ENCODE measurements around the gene DCHS2. TPM values are rescaled to one million over a fixed set of nuclear protein-coding genes. Genes with fewer than 3 reads are reported as not detected.
A peak's percentile ranks its signal among the peaks of the same experiment; 100 is the strongest.

The DCHS2 gene
- total and polyA plus RNA-seq, 10 of the 15 experiments (the other 5 are each of a cell fraction or from before 2014, with no cell fraction given): 0.01 to 0.31 (median 0.06) TPM; not detected in 3

DNA sequence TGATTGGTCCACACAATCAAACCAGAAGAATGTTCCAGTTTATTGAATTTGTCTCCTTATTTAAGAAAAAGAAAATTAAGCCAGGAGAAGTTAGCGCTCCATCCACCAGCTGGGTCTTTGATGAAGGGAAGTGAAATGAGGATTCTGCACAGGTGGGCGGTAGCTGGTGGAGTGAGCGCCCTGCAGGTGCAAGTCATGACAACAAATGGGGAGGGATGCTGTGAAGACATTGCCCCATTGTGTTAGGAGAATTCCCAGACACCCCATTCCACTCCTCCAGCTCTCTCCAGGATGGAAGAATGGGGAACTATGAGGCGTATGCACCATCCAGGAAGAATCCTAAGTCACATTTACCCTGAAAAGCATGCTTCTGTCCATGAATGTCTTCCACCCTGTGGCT lies 35.7 kb upstream of the DCHS2 start (continued):
- TF ChIP-seq, protein P1, sequence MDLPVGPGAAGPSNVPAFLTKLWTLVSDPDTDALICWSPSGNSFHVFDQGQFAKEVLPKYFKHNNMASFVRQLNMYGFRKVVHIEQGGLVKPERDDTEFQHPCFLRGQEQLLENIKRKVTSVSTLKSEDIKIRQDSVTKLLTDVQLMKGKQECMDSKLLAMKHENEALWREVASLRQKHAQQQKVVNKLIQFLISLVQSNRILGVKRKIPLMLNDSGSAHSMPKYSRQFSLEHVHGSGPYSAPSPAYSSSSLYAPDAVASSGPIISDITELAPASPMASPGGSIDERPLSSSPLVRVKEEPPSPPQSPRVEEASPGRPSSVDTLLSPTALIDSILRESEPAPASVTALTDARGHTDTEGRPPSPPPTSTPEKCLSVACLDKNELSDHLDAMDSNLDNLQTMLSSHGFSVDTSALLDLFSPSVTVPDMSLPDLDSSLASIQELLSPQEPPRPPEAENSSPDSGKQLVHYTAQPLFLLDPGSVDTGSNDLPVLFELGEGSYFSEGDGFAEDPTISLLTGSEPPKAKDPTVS (IDR thresholded peaks at IDR 0.05; ENCODE audit: low read depth, low read length): no peak
- TF ChIP-seq, protein P2, sequence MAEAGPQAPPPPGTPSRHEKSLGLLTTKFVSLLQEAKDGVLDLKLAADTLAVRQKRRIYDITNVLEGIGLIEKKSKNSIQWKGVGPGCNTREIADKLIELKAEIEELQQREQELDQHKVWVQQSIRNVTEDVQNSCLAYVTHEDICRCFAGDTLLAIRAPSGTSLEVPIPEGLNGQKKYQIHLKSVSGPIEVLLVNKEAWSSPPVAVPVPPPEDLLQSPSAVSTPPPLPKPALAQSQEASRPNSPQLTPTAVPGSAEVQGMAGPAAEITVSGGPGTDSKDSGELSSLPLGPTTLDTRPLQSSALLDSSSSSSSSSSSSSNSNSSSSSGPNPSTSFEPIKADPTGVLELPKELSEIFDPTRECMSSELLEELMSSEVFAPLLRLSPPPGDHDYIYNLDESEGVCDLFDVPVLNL (IDR thresholded peaks at IDR 0.05; ENCODE audit: low read depth, low read length): no peak

DNA sequence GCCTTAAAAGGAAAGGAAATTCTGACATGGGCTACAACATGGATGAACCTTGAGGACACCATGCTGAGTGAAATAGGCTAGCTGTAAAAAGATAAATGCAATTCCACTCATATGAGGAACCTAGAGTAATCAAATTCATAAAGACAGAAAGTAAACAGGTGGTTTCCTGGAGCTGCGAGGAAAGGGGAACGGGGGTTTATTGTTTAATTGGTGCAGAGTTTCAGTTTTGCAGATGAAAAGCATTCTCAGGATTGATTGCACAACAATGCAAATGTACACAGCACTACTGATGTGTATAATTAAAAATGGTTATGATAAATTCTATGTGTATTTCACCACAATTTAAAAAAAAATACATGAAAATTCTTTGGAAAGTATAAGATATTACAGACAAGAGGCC lies 34.6 kb upstream of the DCHS2 start:
- H3K4me2 ChIP-seq (ENCODE audit: control insufficient read depth, insufficient read depth): 0 out of 2 replicates have a peak overlapping the region, but pooled peaks have one; percentile 25

More for the DNA sequence above, 34.6 kb upstream of the DCHS2 start:
- Histone ChIP-seq H3K9me3 (replicated peaks; ENCODE audit: control insufficient read depth, insufficient read depth, low read length) (no peaks in the 10 kb centered on the region), H2AFZ (ENCODE audit: control insufficient read depth, low read depth, low read length) (no peak overlapping the region), H3K9ac (ENCODE audit: control insufficient read depth, insufficient read depth, low read length) (no peak overlapping the region), H3K4me1 (ENCODE audit: control insufficient read depth, insufficient read depth, low read length) (0 out of 2 replicates have a peak, but pooled peaks cover 3% of the 10 kb centered on the region), H3K36me3 (ENCODE audit: control insufficient read depth in 2 of 2, insufficient read depth in 2 of 2, low read length in 1 of 2) (no peaks in the 10 kb centered on the region), H3K4me3 (no peak overlapping the region), H4K20me1 (ENCODE audit: control insufficient read depth, insufficient read depth) (no peaks in the 10 kb centered on the region), H3K79me2 (ENCODE audit: control insufficient read depth, insufficient read depth, low read length) (no peaks in the 10 kb centered on the region), H3K27me3 (replicated peaks in 1 of 2; ENCODE audit: control insufficient read depth in 2 of 2, insufficient read depth in 2 of 2, low read length in 1 of 2) (no peaks in the 10 kb centered on the region), H3K27ac (ENCODE audit: control insufficient read depth, insufficient read depth) (no peak overlapping the region)
- CTCF ChIA-PET: no interaction called here
- in situ Hi-C loops (cut with MboI) (no loop called here), intact Hi-C loops (cut with micrococcal nuclease; ENCODE audit: unreplicated experiment) (no loop called here)
- DNase-seq (ENCODE audit: low read depth, low spot score) (no peak), FAIRE-seq (no peak), ATAC-seq (peak; percentile 78)
- POLR2A ChIA-PET: no interaction called here
- 2% methylated on average over 2 of the region's 2 CpGs for WGBS (ENCODE audit: insufficient coverage, insufficient replicate concordance, low lambda C conversion rate, missing lambda C conversion rate)
- no TSS peak for BruUV-seq (replicated peaks)
- TF ChIP-seq MTA2 (IDR thresholded peaks at IDR 0.05; ENCODE audit: low read depth) (peak; percentile 60), CEBPB (IDR thresholded peaks at IDR 0.05; ENCODE audit: borderline replicate concordance in 1 of 2, low read depth in 2 of 2, low read length in 2 of 2) (peak in 1 of 2 experiments; percentile 31; a peak in 1 of 4 replicates), ATF7 (IDR thresholded peaks at IDR 0.05; ENCODE audit: low read depth) (no peak), ZNF207 (IDR thresholded peaks at IDR 0.05; ENCODE audit: borderline replicate concordance) (no peak), SPI1 (IDR thresholded peaks at IDR 0.05; ENCODE audit: borderline replicate concordance, insufficient read depth, low read depth, low read length) (peak; percentile 62; the same call in 1 of the 2 replicates), NBN (IDR thresholded peaks at IDR 0.05) (no peak), BCL11A (IDR thresholded peaks at IDR 0.05; ENCODE audit: low read depth, low read length) (peak; percentile 27; the same call in 1 of the 2 replicates), CHD1 (IDR thresholded peaks at IDR 0.05; ENCODE audit: low read depth, low read length) (no peak)
- TF ChIP-seq, protein P3, sequence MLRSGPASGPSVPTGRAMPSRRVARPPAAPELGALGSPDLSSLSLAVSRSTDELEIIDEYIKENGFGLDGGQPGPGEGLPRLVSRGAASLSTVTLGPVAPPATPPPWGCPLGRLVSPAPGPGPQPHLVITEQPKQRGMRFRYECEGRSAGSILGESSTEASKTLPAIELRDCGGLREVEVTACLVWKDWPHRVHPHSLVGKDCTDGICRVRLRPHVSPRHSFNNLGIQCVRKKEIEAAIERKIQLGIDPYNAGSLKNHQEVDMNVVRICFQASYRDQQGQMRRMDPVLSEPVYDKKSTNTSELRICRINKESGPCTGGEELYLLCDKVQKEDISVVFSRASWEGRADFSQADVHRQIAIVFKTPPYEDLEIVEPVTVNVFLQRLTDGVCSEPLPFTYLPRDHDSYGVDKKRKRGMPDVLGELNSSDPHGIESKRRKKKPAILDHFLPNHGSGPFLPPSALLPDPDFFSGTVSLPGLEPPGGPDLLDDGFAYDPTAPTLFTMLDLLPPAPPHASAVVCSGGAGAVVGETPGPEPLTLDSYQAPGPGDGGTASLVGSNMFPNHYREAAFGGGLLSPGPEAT (IDR thresholded peaks at IDR 0.05; ENCODE audit: low read depth): 0 out of 2 replicates have a peak, but pooled peaks have one; percentile 14
- RAD21 ChIA-PET (ENCODE audit: unreplicated experiment): no interaction called here
- SMC1A ChIA-PET (ENCODE audit: uncharacterized antibody, unreplicated experiment): no interaction called here

All from GM12878 (cell line).